NOMO-1 (cell line): ENCODE measurements around the gene TMTC2.
"Not testable (repeated sequence)": the region's sequence is repeated elsewhere in the genome, so short reads cannot be mapped to it uniquely, and the experiment has no call there.

ENCODE experiments used
- DNase-seq, 2 experiments: peaks; one replicate each; lab custom pipeline; 2025; ENCODE audit not compliant: unreplicated experiment in 2 of 2; lab: John Stamatoyannopoulos, UW

TMTC2 gene

DNA sequence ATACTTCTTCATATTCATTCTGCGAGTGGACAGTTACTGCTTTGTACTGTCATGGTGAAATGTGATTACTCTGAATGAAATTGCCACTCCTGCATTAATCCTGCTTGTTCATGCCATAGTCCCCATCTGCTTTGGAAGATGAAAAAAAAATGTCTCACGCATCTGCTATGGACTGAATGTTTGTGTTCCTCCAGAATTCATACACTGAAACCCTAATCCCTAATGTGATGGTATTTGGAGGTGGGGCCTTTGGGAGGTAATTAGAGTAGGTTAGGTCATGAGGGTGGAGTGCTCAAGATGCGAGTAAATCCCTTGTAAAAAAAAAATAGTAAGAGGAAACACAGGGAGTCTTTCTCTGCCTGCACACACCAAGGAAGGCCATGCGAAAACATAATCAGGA lies 427.2 kb downstream of the TMTC2 start:
- DNase-seq: no peak

DNA sequence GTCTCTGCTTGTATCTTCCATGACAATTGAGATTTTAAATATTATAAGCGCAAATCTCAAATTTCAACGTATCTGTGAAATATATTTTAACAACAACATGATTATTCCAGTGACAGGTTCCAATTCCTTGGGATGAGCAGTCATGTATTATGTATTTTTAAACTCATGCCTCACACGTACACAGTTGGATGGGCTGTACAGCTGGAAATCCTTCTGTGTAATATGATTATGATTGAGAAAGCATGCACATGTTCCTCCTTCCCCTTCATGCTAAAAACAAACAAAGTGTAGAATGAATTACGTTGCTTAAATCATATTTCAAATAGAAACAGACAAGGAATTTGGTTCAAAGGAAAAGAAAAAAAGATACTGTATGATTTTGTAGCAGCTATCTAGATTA lies 428.3 kb downstream of the TMTC2 start:
- no peak for DNase-seq

DNA sequence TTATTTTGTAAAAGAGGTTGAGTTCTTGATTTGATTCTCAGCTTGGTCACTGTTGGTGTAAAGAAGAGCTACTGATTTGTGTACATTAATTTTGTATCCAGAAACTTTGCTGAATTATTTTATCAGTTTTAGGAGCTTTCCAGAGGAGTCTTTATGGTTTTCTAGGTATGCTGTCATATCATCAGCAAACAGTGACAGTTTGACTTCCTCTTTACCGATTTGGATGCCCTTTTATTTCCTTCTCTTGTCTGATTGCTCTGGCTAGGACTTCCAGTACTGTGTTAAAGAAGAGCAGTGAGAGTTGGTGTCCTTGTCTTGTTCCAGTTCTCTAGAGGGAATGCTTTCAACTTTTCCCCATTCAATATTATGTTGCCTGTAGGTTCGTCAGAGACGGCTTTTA lies 431.2 kb downstream of the TMTC2 start:
- DNase-seq: not testable (repeated sequence)

DNA sequence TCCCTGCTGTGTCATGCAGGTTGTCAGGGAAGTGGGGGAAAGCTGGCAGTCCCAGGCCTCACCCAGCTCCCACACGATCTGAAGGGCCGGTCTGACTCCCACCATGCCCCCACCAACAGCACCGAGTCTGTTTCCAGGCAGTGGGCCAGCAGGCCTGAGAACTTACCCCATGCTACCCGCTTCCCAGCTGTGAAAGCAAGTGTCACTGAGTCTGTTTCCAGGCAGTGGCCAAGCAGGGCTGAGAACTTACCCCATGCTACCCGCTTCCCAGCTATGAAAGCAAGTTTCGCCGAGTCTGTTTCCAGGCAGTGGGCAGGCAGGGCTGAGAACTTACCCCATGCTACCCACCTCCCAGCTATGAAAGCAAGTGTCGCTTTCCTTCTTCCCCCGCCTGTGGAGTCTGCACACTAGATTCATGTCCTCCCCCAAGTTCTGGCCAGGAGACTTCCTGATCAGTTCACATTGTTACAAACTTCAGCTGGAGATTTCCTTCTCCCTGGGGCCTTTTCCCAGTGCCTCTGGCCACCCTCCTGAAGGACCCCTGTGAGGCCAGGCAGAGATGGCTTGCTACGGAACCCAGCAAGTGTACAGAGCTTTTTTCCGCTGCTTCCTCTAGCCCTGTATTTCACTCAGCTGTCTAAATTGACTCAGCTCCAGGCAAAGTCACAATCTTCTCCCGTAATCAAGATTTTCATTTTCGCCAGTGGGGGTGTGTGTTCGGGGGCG lies 435.4 kb downstream of the TMTC2 start:
- no peak for DNase-seq

DNA sequence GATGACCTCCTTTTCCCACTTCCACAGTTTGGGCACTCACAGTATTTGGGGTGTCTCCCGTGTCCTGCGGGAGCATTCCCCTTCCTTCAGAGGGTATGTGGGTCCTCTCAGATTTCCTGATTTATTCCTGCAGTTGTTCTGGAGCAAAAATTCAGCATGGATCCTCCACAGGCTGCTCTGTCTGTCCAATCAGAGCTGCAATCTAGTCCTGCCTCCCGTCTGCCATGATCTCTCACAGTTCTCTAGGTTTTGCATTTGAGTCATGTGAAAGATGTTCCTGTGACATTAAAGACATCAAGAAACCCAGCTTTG lies 435.9 kb downstream of the TMTC2 start:
- no peak for DNase-seq

DNA sequence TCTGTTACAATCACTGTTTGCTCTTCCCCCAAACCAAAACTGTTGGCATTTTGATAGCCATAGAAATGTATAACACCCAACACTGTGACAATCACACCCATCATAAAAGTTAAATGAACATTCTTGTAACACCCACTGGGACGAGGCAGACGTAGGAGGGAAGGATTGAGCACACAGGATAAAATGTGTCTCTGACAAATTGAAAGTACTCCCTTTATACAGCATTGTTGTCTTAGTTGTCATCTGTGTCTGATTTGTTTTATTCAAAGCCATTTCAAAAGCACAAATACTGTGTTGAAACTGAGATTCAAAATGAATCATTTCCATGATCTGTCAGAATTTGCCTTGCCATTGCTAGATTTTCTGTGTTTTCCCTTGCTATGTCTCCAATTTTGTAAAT lies 436.3 kb downstream of the TMTC2 start:
- no peak for DNase-seq

DNA sequence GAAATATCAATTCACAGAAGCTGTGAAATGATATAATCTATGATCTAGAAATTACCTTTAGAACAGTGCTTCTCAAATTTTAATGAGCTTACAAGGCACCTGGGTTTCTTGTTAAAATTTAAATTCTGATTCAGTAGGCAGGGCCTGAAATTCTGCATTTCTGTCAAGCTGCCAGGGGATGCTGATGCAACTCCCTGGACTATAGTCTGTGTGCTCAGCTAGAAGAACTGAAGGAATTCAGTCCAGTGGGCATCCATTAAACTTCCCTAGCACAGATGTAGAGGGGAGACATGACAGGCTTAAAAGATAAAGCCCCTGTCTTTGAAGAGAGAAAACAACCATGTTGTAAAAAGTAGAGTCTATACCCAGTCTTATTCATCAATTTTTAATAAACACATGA lies 441.8 kb downstream of the TMTC2 start:
- no peak for DNase-seq

DNA sequence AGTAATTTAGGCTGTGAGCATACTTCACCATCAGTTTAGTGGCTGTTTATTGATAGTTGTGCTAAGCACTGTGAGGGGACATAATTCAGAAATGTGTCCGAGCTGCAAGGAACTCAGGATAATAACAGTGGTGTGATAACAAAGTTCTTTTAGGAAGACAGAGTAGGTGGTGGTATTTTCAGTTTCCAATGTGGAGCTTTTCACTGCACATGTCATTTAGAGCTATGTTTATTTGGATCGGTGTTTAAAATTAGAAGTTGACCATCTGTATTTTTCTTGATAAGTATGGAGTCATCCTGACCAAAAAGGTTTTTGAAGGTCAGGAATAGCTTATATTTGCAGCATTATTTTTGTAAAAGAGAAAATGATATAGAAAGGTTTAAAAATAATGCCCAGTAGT lies 443.5 kb downstream of the TMTC2 start:
- no peak for DNase-seq

DNA sequence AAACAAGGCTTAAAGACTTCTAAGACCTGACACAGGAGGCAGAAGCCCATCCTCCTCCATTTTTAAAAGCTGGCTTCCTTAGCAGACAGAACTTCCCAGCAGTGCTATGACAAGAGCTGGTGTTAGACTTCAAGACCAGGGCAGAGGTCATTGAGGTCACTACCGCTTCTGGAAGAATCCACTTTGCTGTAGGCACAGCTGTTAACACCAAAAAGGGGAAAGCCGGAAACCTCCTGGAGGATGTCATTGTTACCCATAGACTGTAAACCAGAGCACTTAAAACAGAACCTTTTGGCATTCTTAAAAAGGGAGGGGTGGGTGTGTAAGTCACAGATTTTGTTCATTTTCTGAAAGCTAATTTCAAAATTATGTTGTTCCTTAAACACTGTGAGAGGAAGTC lies 445.7 kb downstream of the TMTC2 start:
- no peak for DNase-seq

DNA sequence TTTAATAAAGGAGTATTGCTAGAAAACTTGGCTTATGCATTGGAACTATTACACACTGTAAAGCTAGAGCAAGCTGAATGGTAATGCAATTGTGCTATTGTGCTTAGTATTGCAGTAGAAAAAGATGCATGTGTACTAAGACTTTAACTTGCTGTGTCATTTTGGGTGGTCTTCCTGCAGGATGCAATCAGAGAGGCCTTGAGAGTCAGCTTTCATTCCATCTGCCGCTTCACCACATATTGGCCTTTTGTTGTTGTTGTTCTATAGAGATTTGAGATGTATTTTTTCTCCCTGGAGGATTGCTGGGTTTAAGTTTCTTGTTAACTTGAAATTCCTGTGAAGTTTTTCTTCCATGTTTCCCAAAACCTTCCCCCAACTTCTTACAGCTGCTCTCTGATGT lies 449.7 kb downstream of the TMTC2 start:
- no peak for DNase-seq

DNA sequence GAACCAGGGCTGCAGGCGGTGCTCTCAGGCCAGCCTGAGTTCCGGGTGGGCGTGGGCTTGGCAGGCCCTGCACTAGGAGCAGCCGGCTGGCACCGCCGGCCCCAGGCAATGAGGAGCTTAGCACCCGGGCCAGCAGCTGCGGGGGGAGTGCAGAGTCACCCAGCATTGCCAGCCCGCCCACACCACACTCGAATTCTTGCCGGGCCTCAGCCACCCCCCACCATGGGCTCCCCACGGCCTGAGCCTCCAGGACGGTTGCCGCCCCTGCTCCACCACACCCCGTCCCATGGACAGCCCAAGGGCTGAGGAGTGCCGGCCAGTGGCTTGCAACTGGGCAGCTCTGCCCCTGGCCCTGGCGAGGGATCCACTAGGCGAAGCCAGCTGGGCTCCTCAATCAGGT lies 453.4 kb downstream of the TMTC2 start:
- no peak for DNase-seq

DNA sequence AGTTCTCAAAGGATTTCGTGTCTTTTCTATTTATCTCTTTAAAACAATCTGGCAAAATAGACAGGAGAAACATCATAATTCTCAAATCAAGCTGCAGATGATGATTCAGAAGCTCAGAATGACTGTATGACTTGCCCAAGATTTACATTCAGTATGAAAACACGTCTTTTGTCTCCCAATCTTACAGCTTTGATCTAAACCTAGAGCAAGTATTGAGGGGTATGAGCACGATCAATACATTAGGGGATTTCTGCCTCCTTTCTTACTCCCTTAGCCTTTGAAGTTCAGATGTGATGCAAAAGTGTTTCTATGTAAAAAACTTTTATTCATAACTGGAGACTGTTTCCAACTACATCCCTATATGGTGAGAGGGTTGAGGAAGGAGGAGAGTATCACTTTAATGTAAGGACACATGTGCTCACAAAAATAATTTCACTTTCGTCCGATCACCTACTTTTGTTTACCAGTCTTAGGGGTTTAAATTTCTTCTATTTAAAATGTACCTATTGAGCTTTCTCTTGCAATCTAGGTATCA lies 454.8 kb downstream of the TMTC2 start:
- no peak for DNase-seq

DNA sequence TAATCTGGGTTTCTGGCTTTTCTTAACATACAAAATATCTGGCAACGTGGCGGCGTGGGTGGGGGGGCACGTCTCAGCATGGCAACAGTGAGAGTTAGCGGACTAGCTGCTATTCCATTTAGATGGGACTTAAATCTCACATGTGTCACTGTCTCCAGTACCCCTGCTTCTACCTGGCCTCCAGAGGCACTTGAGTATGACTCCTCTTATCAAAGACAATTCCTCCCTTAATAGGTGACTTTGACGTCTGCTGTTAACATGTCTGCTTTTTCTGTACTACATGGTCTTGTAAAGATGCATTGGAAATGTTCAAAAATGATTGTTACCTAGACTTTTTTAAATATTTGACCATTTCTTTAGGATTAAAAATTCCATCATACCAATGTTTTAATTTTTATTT lies 456.2 kb downstream of the TMTC2 start:
- DNase-seq: no peak

DNA sequence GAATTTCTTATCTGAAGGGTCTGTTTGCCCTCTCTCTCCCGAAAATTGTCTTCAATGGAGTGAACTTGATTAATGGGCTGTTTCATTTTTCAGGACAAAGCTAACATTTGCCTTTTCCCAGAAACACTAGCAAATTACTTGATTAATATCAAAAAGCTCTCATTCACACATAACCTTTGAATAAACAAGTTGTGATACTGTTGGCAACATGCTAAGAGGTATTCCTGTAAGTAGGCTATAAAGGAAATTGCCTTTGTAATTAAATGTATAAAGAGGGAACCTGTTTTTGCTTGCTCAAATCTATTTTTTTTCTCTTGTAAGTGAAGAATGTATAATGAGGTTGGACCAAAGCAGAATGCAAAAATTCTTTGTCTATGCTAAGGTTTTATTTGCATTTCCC lies 457.2 kb downstream of the TMTC2 start:
- no peak for DNase-seq

DNA sequence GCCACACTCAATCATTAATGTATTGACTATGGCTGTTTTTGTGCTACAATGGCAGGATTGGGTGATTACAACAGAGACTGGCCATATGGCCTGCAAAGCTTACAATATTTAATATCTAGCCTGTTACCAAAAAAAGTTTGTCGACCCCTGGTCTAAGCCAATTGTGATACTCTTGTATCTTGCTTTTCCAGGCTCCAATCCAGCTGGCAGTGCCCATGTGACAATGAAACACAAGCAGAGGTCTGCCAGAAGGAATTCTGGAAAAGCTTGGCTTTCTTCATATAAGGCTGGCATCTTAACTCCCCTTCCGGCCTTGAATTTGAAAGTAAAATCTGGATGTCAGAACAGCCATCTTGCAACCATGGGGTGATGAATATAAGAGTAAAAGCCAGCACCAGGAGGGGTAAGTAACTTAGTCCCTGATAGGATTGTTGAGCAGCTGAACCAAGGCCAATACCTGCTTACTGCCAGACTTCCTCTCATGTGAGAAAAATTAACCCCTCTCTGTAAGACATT lies 458.7 kb downstream of the TMTC2 start:
- DNase-seq: no peak

DNA sequence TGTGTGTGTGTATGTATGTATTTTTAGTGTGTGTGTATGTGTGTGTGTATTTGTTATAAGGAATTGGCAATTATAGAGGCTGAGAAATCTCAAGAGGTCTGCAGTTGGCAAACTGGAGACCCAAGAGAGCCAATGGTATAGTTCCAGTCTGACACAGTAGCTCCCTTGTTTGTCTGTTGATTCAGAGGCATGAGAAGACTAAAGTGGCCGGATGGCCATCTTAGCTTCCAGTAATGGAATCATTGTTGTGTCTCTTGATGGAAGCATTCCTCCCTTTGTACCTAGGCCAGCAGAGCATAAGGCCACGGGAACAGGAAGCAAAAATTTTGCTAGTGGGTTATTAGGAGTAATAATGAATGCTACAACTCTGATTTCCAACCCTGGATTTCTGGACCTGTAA lies 460.6 kb downstream of the TMTC2 start:
- DNase-seq: no peak

DNA sequence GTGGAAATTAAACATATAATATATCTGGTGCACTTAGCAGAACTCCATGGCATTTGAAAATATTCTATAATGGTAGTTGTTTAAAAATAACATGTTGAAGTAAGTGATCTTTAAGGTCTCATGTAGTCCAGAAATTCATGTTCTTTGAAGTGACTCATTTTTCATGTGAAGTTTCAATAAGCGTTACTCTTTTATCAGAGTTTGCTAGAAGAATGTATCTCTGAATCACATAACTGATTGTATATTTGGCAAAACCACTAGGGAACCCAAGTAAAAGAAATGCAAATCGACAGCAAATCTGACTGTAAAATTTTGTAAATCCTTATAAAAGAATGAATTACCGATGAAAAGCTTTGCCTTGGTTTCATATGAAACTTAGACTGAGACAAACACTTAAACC lies 463.3 kb downstream of the TMTC2 start:
- DNase-seq: no peak

DNA sequence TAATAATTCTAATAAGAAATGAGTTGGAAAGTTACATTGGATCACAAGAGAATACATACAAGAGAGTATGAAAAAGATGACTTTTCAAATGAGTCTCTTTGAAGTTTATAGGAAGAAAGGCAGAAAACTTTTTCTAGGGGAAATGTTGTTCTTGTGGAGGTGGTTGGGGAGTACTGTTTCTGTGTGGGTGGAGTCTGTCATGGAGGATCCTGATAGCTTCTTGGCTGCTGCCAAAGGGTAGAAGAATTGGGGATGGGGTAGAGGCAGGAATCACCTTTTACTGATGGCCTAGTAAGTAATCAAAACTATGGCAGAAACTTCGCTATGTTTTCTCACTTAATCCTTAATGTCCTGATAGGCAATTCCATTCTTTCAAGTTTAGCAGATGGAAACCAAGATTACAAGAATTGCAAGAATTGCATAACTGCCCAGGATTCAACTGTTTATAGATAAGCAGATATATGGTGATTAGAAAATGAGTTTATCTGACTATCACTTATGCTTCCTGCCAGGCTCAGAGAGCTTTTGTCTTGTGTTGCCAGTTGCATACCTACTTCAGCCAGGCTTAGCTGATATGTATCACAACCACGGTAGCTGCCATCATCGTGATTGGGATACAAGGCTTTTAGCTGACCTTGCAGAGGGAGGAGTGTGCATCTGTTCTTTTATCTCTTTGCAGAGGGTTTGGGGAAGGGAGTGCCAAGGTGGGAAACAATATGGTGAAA lies 463.9 kb downstream of the TMTC2 start:
- DNase-seq: no peak

DNA sequence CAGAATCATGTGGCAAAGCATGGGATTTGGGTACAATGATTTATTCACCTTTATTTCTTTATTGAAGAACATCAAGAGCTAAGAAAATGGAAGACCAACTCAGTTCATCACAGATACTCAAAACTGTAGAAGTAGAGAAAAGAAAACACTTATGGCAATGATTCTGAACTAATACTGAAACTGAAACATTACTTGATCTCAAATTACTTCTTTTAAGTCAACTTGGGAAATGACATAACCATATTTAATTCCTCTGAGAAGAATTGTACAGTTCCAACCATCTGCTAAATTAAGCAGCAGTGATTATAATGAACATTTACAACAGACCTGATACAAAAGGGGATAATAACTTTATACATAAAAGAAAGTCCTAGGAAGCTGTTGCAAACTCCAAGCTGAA lies 466.5 kb downstream of the TMTC2 start:
- no peak for DNase-seq

DNA sequence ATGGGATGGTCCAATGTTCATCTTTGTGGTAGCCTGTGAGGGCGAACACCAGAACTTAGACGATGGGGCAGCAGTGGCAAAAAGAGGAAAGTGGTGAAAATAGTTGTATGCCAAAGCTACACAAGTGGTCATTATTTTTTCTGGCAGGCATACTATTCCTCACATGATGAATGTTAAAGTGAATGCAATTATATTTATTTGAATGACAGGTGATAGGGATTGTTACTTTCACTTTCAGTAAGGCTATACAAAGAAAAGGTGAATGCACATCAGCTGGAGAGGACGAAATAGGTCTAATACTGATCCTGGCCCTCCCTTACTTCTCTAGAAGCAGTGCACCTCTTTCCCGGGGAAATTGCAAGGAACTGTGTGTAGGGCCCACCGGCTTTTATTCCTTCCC lies 470.1 kb downstream of the TMTC2 start:
- DNase-seq: no peak

DNA sequence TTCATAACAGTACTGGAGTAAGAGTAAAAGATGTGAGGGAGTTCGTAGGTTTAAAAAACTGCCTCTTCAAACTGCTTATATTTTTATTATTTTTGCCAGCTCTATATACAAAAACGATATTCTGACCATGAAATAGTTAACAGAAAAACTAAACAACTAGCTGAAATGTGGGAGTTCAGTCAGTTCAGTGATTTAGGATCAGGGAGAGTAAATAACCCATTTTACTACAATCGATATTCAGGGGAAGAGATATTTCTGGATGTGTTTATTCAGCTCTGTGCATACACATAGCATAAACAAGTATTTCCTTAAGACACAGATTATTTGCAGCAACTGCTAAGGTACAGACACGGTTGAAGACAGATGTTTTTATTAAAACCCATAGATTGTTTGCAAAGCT lies 470.9 kb downstream of the TMTC2 start:
- DNase-seq: no peak

DNA sequence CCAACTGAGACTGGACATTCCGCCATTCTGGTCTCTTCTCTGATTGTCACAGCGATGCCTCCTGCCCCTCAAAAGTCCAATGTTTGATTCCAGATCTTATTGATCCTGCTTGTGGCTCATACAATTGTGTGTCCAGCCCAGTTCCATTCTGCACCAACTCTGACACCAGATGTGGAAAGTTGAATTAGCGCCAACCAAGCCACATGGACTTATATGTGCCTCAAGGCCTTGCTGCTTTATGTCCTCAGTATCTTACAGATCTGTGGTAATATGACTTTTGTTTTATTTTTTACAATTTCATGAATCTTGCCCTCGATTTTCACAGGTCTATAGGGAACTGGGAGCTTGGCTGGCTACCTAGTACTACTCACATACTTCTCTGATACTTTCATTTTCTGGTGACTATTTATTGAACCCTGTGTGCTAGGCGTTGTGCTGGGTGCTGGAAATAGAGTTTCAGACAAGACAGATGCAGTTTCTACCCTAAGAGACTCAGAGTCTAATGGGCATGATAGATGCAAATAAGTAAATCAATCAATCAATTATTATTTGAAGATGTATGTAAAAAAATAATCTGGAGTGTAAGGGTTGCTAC lies 472.0 kb downstream of the TMTC2 start:
- no peak for DNase-seq
